ENCODE data around the gene NTM.

DNA sequence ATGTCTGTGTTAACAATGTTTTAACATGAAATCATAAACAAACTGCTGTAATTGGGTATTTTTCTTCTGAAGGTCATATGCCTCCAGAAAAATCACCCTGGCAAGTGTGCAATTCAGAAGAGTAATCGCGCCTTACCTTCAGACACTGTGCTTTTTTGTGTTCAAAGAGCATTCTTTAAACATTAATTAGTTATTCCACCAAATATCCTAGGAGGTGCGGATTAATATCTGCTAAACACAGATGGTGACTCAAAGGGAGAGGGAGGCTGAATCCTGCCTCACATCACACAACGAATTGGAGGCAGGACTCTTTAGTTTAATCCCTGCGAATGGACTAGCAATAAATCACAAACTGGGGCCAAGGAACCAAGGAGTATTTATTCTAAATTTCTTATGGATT lies 213.0 kb downstream of the NTM start:
- no peak for TF ChIP-seq CTCF (IDR thresholded peaks at IDR 0.05)
- no peak for TF ChIP-seq POLR2A (IDR thresholded peaks at IDR 0.05)

All from uterus (tissue), 2 donors.